Naive thymus-derived CD4-positive, alpha-beta T cell (primary cell): ENCODE results near the gene GDPD5. TPM values are rescaled to one million over a fixed set of nuclear protein-coding genes. Genes with fewer than 3 reads are reported as not detected.
A peak's percentile ranks its signal among the peaks of the same experiment; 100 is the strongest.

ENCODE experiments used
- ATAC-seq: fragments of 150-1000 bp; cut with Tn5 transposase; 2 replicates; pipeline ENCODE4 v1.10.0; 2021; ENCODE audit warnings: mild to moderate bottlenecking, moderate library complexity
- CTCF ChIA-PET: fragments of 350-600 bp; sonication (Branson Sonifier 250); formaldehyde crosslinking; loops from one replicate; lab custom pipeline; 2021; ENCODE audit warnings: antibody characterized with exemption; lab: Charles Lee
- POLR2A ChIA-PET: fragments of 350-600 bp; sonication (Branson Sonifier 250); formaldehyde crosslinking; loops from one replicate; lab custom pipeline; 2021; ENCODE audit warnings: antibody characterized with exemption, inconsistent platforms; lab: Charles Lee
- DNase-seq, 9 donors: peaks; one replicate each; pipeline versions ENCODE4 v3.0.0 to v3.0.0-alpha.2; 2020 to 2022; ENCODE audit warnings: mixed read lengths in 1 of 9
- H3K27ac ChIP-seq: one replicate; pipeline ENCODE4 v1.7.0; 2013; ENCODE audit warnings: mild to moderate bottlenecking, low read depth, low read length, moderate library complexity
- H3K27me3 ChIP-seq, 2 donors: one replicate each; pipeline ENCODE4 v1.7.0; 2013; ENCODE audit warnings: low read length in 2 of 2, mild to moderate bottlenecking in 2 of 2, moderate library complexity in 2 of 2; ENCODE audit not compliant: control insufficient read depth in 2 of 2, insufficient read depth in 2 of 2
- H3K36me3 ChIP-seq, 3 experiments: 1 replicate in 2 of 3; 2 replicates in 1 of 3; pipeline ENCODE4 v1.7.0; 2013; ENCODE audit warnings: low read length in 3 of 3, mild to moderate bottlenecking in 3 of 3, moderate library complexity in 1 of 3; ENCODE audit not compliant: insufficient read depth in 3 of 3, control insufficient read depth in 2 of 3
- H3K4me1 ChIP-seq, 2 donors: one replicate each; pipeline ENCODE4 v1.7.0; 2013; ENCODE audit warnings: low read length in 2 of 2, mild to moderate bottlenecking in 2 of 2, moderate library complexity in 1 of 2; ENCODE audit not compliant: control insufficient read depth in 2 of 2, insufficient read depth in 2 of 2
- H3K4me3 ChIP-seq: 2 replicates; pipeline ENCODE4 v1.7.0; 2013; ENCODE audit warnings: mild to moderate bottlenecking, low read length
- H3K9me3 ChIP-seq, 3 experiments: 1 replicate in 2 of 3; 2 replicates in 1 of 3; pipeline ENCODE4 v1.7.0; 2013; ENCODE audit warnings: low read length in 3 of 3; ENCODE audit not compliant: control insufficient read depth in 2 of 3
- H3K27ac Mint-ChIP-seq, 9 donors: one replicate each; pipeline ENCODE4 v1.8.0; 2020 to 2022; ENCODE audit warnings: mixed read lengths in 9 of 9, mild to moderate bottlenecking in 8 of 9, moderate library complexity in 5 of 9, inconsistent platforms in 2 of 9
- H3K27me3 Mint-ChIP-seq, 5 donors: one replicate each; pipeline ENCODE4 v1.8.0; 2021 to 2022; ENCODE audit warnings: mixed read lengths in 5 of 5, mild to moderate bottlenecking in 1 of 5
- H3K36me3 Mint-ChIP-seq, 5 donors: one replicate each; pipeline ENCODE4 v1.8.0; 2020 to 2022; ENCODE audit warnings: mixed read lengths in 5 of 5, mild to moderate bottlenecking in 3 of 5, inconsistent platforms in 1 of 5
- H3K4me1 Mint-ChIP-seq, 7 donors: one replicate each; pipeline ENCODE4 v1.8.0; 2020 to 2022; ENCODE audit warnings: mixed read lengths in 7 of 7, mild to moderate bottlenecking in 3 of 7, inconsistent platforms in 1 of 7
- H3K4me3 Mint-ChIP-seq, 10 donors: one replicate each; pipeline ENCODE4 v1.8.0; 2020 to 2022; ENCODE audit warnings: mild to moderate bottlenecking in 10 of 10, mixed read lengths in 10 of 10, moderate library complexity in 6 of 10, inconsistent platforms in 2 of 10
- H3K9me3 Mint-ChIP-seq, 11 donors: one replicate each; pipeline ENCODE4 v1.8.0; 2020 to 2022; ENCODE audit warnings: mixed read lengths in 11 of 11, mild to moderate bottlenecking in 4 of 11, inconsistent platforms in 1 of 11, moderate library complexity in 1 of 11
- intact Hi-C, 2 donors: fragments of 100-400 bp; cut with micrococcal nuclease; formaldehyde crosslinking; loops; one replicate each; pipeline ENCODE4 v1.15.1; 2023
- polyA plus RNA-seq, 2 donors: library from polyadenylated mRNA; unstranded; fragments of 300-500 nt; fragmentation: Illumina TruSeq; gene quantifications; one replicate each; pipeline ENCODE4 v1.2.3, GENCODE V29; 2021
- total RNA-seq, 6 experiments: library from RNA in 5 of 6; stranded (reverse) in 5 of 6; gene quantifications; 1 replicate in 5 of 6; 2 replicates in 1 of 6; pipeline ENCODE4 v1.2.3 and lab custom pipeline; 2021 to 2026

GDPD5 gene
- total and polyA plus RNA-seq, 7 experiments from 2014 or later = 3.9 to 50.3 (median 21.1) TPM

- Histone ChIP-seq H3K27ac (no peak overlapping the region), H3K4me1 (no peaks in the 10 kb centered on the region), H3K9me3 (no peaks in the 10 kb centered on the region), H3K4me3 (no peak overlapping the region), H3K27me3 (no peaks in the 10 kb centered on the region), H3K36me3 (no peaks in the 10 kb centered on the region)
- Mint-ChIP-seq H3K4me1 (peaks cover 0 to 11% (median 3%) of the 10 kb centered on the region in 7 donors), H3K36me3 (no peaks in the 10 kb centered on the region), H3K9me3 (peaks cover 0 to 2% (median 0%) of the 10 kb centered on the region in 11 donors), H3K27me3 (no peaks in the 10 kb centered on the region), H3K4me3 (no peak overlapping the region), H3K27ac (no peak overlapping the region)
- ATAC-seq (no peak), DNase-seq (no peak)
- ChIA-PET CTCF (no interaction called here), POLR2A (no interaction called here)
- intact Hi-C loops = no loop called here
These were observed 43.7 kb downstream of the GDPD5 start for GRCh38 chr11:75481922-75482606.

- H3K4me1 ChIP-seq = no peaks in the 10 kb centered on the region
- no peak overlapping the region for H3K4me3 ChIP-seq
- H3K27ac ChIP-seq = no peak overlapping the region
- H3K27ac Mint-ChIP-seq = no peak overlapping the region
- no peaks in the 10 kb centered on the region for H3K27me3 Mint-ChIP-seq
- H3K27me3 ChIP-seq = no peaks in the 10 kb centered on the region
- H3K36me3 Mint-ChIP-seq = no peaks in the 10 kb centered on the region
- CTCF ChIA-PET = no interaction called here
- intact Hi-C loops = no loop called here
- H3K4me3 Mint-ChIP-seq = no peak overlapping the region
- no peaks in the 10 kb centered on the region for H3K36me3 ChIP-seq
- DNase-seq (no peak), ATAC-seq (no peak)
- H3K4me1 Mint-ChIP-seq = peaks cover 0 to 8% (median 4%) of the 10 kb centered on the region in 7 donors
- POLR2A ChIA-PET = no interaction called here
- peaks cover 0 to 2% (median 0%) of the 10 kb centered on the region in 11 donors for H3K9me3 Mint-ChIP-seq
- no peaks in the 10 kb centered on the region for H3K9me3 ChIP-seq
These were observed 44.4 kb downstream of the GDPD5 start for GRCh38 chr11:75481223-75481921.

GRCh38 chr11:75480185-75481175, 45.3 kb downstream of the GDPD5 start:
- H3K9me3 ChIP-seq = no peaks in the 10 kb centered on the region
- intact Hi-C loops = no loop called here
- H3K27ac Mint-ChIP-seq = no peak overlapping the region
- DNase-seq (no peak), ATAC-seq (no peak)
- no peaks in the 10 kb centered on the region for H3K27me3 Mint-ChIP-seq
- H3K27ac ChIP-seq = no peak overlapping the region
- no peak overlapping the region for H3K4me3 ChIP-seq
- no peaks in the 10 kb centered on the region for H3K27me3 ChIP-seq
- POLR2A ChIA-PET = no interaction called here
- H3K4me1 Mint-ChIP-seq = peaks cover 8 to 15% (median 12%) of the 10 kb centered on the region in 7 donors
- H3K4me1 ChIP-seq = peaks cover 7 to 8% of the 10 kb centered on the region in 2 donors
- H3K36me3 Mint-ChIP-seq = no peaks in the 10 kb centered on the region
- H3K9me3 Mint-ChIP-seq = peaks cover 0 to 2% (median 0%) of the 10 kb centered on the region in 11 donors
- H3K4me3 Mint-ChIP-seq = no peak overlapping the region
- CTCF ChIA-PET = interaction anchor here (0.6 kb wide), 1 partner anchor 62 kb away, joined by 3 read pairs; no protein-coding TSS in a partner anchor
- H3K36me3 ChIP-seq = no peaks in the 10 kb centered on the region

- Mint-ChIP-seq H3K27ac (no peak overlapping the region), H3K27me3 (no peaks in the 10 kb centered on the region), H3K9me3 (peaks cover 0 to 2% (median 0%) of the 10 kb centered on the region in 11 donors), H3K4me3 (no peak overlapping the region), H3K4me1 (peaks cover 14 to 23% (median 20%) of the 10 kb centered on the region in 7 donors), H3K36me3 (no peaks in the 10 kb centered on the region)
- ChIA-PET POLR2A (interaction anchor here (1.0 kb wide), 1 partner anchor 15 kb away, joined by 4 read pairs; no protein-coding TSS in a partner anchor), CTCF (interaction anchor here (0.6 kb wide), 1 partner anchor 61 kb away, joined by 3 read pairs; no protein-coding TSS in a partner anchor)
- Histone ChIP-seq H3K4me3 (no peak overlapping the region), H3K4me1 (peaks cover 15% of the 10 kb centered on the region in 2 donors), H3K27me3 (no peaks in the 10 kb centered on the region), H3K36me3 (no peaks in the 10 kb centered on the region), H3K9me3 (no peaks in the 10 kb centered on the region), H3K27ac (no peak overlapping the region)
- ATAC-seq = no peak
- intact Hi-C loops = no loop called here
- DNase-seq = no peak
These were observed 46.1 kb downstream of the GDPD5 start for GRCh38 chr11:75479597-75480145.

GRCh38 chr11:75478783-75479596, 46.8 kb downstream of the GDPD5 start:
- Mint-ChIP-seq H3K36me3 (no peaks in the 10 kb centered on the region), H3K9me3 (peaks cover 0 to 2% (median 0%) of the 10 kb centered on the region in 11 donors), H3K27me3 (no peaks in the 10 kb centered on the region), H3K4me1 (peaks cover 14 to 23% (median 20%) of the 10 kb centered on the region in 7 donors), H3K27ac (peak overlapping the region in 2 of 9 donors; percentile 67 to 69), H3K4me3 (no peak overlapping the region)
- Histone ChIP-seq H3K9me3 (no peaks in the 10 kb centered on the region), H3K36me3 (no peaks in the 10 kb centered on the region), H3K27me3 (no peaks in the 10 kb centered on the region), H3K4me3 (no peak overlapping the region), H3K27ac (no peak overlapping the region), H3K4me1 (peaks cover 15% of the 10 kb centered on the region in 2 donors)
- DNase-seq (no peak), ATAC-seq (no peak)
- ChIA-PET POLR2A (interaction anchor here (1.0 kb wide), 1 partner anchor 16 kb away, joined by 4 read pairs; no protein-coding TSS in a partner anchor), CTCF (interaction anchor here (0.6 kb wide), 1 partner anchor 22 kb away, joined by 3 read pairs; no protein-coding TSS in a partner anchor)
- intact Hi-C loops = no loop called here
